GM19035 (cell line): ENCODE measurements around the gene SLC24A3.

Experiments
- ATAC-seq: cut with Tn5 transposase; IDR thresholded peaks from one replicate; pipeline ENCODE4 v1.9.1; 2021; ENCODE audit not compliant: unreplicated experiment

The SLC24A3 gene

GRCh38 chr20:19571996-19572395 is 359.6 kb downstream of the SLC24A3 start:
- no peak for ATAC-seq

- ATAC-seq = no peak
Observed at GRCh38 chr20:19577692-19578091, 365.2 kb downstream of the SLC24A3 start.

GRCh38 chr20:19582782-19583181 is 370.3 kb downstream of the SLC24A3 start:
- ATAC-seq = no peak

GRCh38 chr20:19583532-19584175 is 371.2 kb downstream of the SLC24A3 start:
- ATAC-seq = no peak

GRCh38 chr20:19588241-19588640 is 375.8 kb downstream of the SLC24A3 start:
- no peak for ATAC-seq

DNA sequence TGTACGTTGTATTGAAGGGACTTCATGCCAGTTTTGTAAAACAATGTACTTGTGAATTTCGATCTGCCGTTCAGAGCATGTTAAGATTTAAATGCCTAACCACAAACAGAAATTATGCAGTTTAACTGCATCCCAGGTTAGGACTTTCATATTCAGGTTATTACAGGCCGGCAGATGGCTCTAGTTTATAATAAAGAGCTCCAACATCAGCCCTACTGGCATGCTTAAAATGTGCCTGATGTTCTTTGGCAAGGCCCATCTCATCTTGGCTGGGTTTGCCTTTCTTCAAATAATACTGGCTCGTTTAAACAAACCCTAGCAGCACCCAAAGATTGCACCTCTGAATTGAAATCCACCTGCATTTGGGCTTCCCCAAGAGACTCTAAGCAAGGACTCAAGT is 376.3 kb downstream of the SLC24A3 start:
- ATAC-seq = no peak

- no peak for ATAC-seq
Observed at GRCh38 chr20:19589787-19590362, 377.4 kb downstream of the SLC24A3 start.

- no peak for ATAC-seq
Observed at GRCh38 chr20:19590382-19590781, 377.9 kb downstream of the SLC24A3 start.

GRCh38 chr20:19593762-19594161 is 381.3 kb downstream of the SLC24A3 start:
- ATAC-seq = no peak

GRCh38 chr20:19594896-19595295 is 382.5 kb downstream of the SLC24A3 start:
- no peak for ATAC-seq

DNA sequence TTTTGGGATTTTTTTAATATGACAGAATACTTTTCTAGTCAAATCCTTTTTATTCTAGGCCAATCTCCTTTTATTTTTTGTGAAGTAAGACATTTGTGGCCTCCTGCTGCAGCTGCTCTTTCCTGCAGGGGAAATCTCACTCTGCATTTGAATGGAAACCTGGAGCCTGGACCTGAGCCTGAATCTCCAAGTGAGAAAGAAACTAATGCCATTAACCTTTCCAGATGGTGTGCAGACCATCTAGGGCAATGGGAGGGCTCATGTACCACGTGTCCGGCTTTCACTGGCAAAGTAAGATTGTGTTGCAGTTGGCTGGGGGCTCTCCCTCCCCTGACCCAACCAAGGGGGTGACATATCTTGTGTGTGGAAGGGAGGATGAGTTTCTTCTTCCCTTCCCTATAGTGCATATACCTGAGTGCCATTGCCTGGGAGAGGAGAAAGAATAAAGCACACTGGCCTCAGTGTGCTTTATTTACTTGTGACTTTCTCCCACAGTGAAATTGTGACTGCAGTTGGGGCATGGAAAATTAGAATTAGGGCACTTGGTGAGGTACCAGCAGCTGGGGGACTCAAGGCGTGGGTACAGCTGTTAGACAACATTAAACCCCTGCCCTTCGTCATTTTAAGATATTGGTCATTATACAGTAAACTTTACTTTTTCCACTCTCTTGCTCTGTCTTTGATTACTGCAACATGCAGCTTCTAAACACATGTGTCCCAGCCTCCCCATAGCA is 385.8 kb downstream of the SLC24A3 start:
- ATAC-seq = no peak

DNA sequence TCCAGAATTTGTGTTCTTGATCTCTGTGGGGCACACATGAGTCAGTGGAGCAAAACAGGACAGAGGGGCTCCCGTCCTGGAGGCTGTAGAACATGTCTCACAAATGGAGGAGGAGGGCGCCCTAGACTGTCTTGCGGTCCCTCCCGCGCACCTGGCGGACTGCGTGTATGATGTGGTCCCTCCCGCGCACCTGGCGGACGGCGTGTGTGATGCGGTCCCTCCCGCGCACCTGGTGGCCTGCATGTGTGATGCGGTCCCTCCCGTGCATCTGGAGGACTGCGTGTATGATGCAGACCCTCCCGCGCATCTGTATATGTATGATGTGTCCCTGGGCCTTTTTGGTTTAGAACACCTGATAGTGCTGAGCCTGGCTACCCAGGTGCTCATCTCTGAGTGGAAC is 386.8 kb downstream of the SLC24A3 start:
- ATAC-seq = no peak

DNA sequence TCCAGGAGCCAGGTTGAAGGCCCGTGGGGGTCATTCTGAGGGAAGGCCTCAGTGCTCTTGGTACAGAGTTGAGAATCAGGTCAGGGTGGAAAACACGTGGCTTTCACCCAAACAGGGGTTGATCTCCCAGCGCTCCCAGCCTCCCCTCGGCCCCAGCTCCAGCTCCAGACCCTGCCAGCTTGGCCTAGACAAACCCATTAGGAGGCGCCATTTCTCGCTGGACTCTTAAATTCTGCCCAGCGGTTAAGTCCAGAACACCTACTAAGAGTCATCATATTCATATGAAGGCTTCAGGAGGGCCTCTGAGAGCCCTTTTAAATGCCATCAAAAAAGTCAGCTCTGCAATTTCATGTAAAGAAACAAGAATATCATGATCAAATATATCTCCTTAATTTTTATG is 387.6 kb downstream of the SLC24A3 start:
- no peak for ATAC-seq

DNA sequence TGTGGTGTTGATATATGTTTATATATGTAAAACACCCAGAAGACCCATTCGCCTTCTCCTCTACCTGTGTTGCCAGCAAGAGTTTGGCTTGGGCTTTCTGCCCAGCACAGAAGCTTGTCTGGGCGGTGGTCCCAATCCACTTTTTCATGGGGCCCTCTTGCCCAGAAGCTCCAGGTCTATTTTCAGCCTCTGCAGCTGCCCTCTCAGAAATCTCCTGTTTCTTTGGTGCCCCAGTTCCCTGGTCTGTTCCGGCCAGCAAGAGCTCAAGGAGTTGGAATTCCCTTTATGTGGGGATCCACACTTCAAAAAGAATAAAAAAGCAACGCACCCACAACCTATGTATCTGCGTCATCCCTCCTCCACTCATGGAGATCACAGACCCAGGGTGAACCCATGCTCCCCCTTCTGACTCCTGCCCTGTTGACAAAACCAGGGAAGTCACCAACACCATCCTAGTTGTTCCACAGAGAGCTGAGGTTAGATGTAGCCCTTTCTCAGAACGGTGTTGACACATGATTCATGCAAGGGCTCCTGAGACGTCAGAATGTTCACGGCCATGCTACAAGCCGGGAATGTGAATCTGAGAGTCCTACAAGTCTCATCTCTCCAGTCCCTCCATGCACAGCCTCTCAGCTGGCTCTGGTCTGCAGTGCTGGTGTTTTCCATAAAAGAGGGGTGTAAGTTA is 388.8 kb downstream of the SLC24A3 start:
- no peak for ATAC-seq

DNA sequence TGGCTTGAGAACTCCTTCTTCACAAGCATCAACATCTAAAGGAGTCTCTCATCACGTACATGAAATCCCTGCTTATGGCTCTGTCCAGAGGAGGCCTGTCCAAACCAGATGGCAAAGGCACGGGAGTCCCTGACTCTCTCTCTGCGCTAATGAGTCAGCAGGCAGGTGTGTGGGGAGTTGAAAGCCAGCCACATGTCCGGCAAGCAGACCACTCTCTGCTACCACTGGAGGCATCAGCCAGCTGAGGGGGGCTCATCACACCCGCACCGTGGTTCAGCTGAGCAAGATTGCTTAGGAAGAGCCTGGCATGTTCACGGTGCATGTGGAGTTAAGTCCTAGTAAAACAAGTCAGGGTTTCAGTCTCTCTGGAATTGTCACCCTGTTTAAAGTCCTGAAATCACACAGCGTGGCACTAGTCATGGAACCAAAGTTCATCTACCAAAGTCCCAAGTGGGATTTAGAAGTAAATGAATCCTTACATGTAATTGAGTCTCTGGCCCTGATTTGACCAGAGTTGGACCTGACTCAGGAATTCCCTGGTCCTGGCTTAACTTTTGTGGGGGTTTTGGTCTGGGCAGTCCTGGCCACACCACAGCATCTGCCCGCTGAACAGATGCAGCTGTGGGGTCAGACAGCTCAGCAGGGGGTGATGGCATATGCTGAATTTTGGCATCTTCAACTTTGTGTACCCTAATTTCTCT is 390.4 kb downstream of the SLC24A3 start:
- ATAC-seq = no peak

DNA sequence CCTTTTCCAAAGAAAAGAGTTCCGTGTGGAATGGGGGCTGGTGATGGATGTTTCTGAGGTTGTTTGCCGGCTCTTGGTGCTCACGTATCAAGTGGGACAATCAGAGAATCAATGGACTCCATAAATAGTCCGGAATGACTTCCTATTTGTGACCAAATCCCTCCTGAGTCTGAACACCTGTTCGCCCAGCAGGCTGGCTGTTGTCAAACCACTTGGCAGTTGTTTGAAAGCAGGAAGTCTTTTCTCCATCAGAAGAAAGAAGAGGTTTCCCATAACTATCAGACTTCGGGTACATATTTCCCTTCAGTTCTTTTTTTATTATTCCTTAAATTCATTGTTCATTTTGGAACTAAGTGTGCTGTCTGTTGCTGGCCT is 390.9 kb downstream of the SLC24A3 start:
- ATAC-seq = no peak

DNA sequence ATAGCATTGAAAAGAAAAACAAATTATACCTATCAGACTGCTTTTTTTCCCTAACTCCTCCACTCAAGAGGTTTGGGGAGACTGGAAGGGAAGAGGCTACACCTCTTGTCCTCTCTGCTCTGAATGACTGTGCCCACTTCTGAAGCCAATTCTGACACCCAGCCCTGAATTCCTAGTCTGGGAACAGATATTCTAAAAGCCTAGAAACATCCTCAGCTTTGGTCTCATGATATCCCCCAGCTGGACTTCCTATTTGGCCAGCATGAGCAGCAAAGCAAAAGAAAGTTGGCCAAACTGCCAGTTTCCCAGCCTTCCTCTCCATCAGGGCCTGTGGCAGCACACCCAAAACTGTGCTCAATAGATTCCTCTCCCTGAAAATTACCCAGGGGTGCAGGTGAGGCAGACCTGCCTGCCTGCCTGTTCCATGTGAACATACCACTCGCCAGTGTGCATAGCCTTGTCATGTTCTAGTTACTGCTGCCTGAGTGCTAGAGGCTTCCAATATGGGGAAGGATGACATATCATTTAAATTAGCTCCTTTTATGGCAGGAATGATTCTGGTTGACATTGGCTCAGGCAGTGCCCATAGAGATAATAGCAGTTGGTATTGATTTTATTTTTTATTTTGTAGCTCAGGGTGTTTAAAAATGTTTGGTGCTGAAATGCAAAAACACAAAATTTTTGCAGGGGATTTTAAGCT is 393.5 kb downstream of the SLC24A3 start:
- ATAC-seq = no peak

DNA sequence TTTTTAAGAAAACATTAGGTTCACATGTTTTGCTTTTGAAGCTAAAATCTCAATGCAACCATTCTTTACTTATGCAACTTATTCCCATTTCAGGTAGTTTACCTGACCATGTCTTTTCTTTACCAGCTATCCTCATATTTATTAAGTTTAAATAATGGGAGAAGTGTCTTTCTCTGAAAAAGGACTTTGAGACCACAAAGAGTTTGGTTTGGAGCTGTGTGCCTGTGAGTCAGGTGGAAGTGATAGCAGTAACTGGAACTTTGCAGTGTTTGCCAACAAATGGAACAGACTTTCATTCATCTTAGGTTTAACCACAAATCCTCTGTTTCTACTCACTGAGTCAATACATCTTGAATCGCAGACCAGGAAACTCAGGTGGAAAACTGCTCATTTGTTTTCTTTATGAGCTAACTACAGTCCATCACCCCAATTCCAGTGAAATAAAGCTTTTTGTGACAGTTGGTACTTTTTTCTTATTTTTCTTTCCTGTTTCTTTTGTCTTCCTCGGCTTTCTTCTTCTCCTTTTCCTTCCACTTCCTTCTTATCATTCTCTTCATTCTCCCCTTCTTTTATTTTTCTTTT is 397.3 kb downstream of the SLC24A3 start:
- ATAC-seq = no peak

GRCh38 chr20:19615629-19616028 is 403.2 kb downstream of the SLC24A3 start:
- no peak for ATAC-seq

- no peak for ATAC-seq
Observed at GRCh38 chr20:19616081-19616480, 403.6 kb downstream of the SLC24A3 start.
